Measurements from ENCODE around the gene PLEKHJ1. TPM values are rescaled to one million over a fixed set of nuclear protein-coding genes. Genes with fewer than 3 reads are reported as not detected.

Gene PLEKHJ1
- total RNA-seq, 1 experiment from 2014 or later = 78.6 TPM

DNA sequence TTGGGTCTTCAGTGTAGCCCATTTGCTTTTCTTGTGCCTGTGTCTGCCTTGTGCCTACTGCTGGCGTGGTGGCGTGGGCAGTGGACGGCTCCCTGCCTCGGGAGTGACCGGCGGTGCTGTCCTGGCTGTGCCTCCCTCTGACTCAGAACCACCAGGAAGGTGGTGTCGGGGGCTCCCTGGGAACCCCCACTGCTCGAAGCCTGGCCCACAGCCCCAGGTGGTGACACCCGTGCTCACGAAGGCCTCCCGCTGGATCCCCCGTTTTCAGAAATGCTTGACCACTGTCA lies 7.9 kb upstream of the PLEKHJ1 start:
- Histone ChIP-seq H3K27me3 (ENCODE audit: control insufficient read depth, insufficient read depth, low read length) (no peaks in the 10 kb centered on the region), H3K27ac (ENCODE audit: low read length) (no peak overlapping the region), H3K9me3 (ENCODE audit: control insufficient read depth, insufficient read depth, low read depth, low read length) (no peaks in the 10 kb centered on the region), H3K36me3 (ENCODE audit: control insufficient read depth, insufficient read depth, low read length) (no peaks in the 10 kb centered on the region), H3K4me3 (ENCODE audit: low read depth in 2 of 2, low read length in 2 of 2) (no peak overlapping the region), H3K4me1 (ENCODE audit: control insufficient read depth, insufficient read depth, low read length) (peaks cover 26% of the 10 kb centered on the region)
- DNase-seq (ENCODE audit: low read depth, low spot score) = no peak
- CTCF ChIA-PET = no interaction called here
- POLR2A ChIA-PET = no interaction called here
- no peak for TF ChIP-seq POLR2AphosphoS5 (IDR thresholded peaks at IDR 0.05; ENCODE audit: low read depth, low read length)
- TF ChIP-seq SIN3A (IDR thresholded peaks at IDR 0.05; ENCODE audit: borderline replicate concordance, insufficient read depth, low read depth, low read length) = no peak
- TF ChIP-seq REST (IDR thresholded peaks at IDR 0.05; ENCODE audit: insufficient read depth in 1 of 2, low read depth in 2 of 2, low read length in 1 of 2) = no peak
- no peak for TF ChIP-seq TCF7L2 (IDR thresholded peaks at IDR 0.05; ENCODE audit: low read depth, low read length)
- TF ChIP-seq, protein P1, sequence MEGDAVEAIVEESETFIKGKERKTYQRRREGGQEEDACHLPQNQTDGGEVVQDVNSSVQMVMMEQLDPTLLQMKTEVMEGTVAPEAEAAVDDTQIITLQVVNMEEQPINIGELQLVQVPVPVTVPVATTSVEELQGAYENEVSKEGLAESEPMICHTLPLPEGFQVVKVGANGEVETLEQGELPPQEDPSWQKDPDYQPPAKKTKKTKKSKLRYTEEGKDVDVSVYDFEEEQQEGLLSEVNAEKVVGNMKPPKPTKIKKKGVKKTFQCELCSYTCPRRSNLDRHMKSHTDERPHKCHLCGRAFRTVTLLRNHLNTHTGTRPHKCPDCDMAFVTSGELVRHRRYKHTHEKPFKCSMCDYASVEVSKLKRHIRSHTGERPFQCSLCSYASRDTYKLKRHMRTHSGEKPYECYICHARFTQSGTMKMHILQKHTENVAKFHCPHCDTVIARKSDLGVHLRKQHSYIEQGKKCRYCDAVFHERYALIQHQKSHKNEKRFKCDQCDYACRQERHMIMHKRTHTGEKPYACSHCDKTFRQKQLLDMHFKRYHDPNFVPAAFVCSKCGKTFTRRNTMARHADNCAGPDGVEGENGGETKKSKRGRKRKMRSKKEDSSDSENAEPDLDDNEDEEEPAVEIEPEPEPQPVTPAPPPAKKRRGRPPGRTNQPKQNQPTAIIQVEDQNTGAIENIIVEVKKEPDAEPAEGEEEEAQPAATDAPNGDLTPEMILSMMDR (IDR thresholded peaks at IDR 0.05) = no peak
- intact Hi-C loops (cut with micrococcal nuclease; ENCODE audit: unreplicated experiment) (no loop called here), in situ Hi-C loops (cut with HindIII; ENCODE audit: low pct_unique_long_range_greater_than_20kb, low sequenced_read_pairs) (no loop called here)
- ATAC-seq = no peak
- no TSS peak for BruUV-seq (replicated peaks)

DNA sequence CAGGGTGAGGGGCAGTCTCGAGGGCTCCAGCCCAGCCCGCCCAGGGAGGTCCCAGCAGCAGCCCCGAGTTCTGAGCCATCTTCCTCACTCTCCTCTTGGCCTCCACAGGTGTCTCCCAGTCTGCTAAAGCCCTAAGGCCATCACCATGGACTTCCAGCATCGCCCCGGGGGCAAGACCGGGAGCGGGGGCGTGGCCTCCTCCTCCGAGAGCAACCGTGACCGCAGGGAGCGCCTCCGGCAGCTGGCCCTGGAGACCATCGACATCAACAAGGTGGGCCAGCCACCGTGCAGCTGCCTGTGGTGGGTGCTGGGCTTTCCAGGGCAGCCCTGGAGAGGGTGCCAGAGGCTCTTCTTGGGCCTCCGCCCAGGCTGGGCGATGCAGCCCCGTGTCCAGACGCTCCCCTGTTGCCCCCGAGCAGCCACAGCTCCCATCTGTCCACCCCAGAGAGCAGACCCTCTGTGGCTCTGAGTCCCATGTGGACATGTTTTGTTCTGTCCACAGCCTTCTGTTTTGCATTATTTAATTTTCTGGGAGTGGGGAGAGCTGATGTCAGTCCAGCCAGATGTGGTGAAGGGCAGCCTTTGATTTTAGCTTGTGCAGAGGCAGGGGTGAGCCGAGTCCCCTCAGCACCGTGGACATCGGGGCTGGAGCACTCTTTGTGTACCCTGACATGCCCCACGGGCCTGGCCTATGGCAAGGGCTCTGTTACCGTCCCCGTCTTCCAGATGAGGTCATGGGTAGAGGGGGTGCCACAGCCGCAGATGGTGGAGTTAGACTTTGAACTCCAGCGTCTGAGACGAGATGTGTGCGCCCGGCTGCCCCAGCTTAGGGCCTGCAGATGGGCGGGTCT lies 7.4 kb upstream of the PLEKHJ1 start:
- TF ChIP-seq SIN3A (IDR thresholded peaks at IDR 0.05; ENCODE audit: borderline replicate concordance, insufficient read depth, low read depth, low read length) = no peak
- TF ChIP-seq POLR2AphosphoS5 (IDR thresholded peaks at IDR 0.05; ENCODE audit: low read depth, low read length) = no peak
- TF ChIP-seq TCF7L2 (IDR thresholded peaks at IDR 0.05; ENCODE audit: low read depth, low read length) = no peak
- TF ChIP-seq REST (IDR thresholded peaks at IDR 0.05; ENCODE audit: insufficient read depth in 1 of 2, low read depth in 2 of 2, low read length in 1 of 2) = no peak
- TF ChIP-seq, protein P1 (IDR thresholded peaks at IDR 0.05) = no peak
- DNase-seq (ENCODE audit: low read depth, low spot score) (no peak), ATAC-seq (no peak)
- intact Hi-C loops (cut with micrococcal nuclease; ENCODE audit: unreplicated experiment) = no loop called here
- Histone ChIP-seq H3K4me1 (ENCODE audit: control insufficient read depth, insufficient read depth, low read length) (peaks cover 26% of the 10 kb centered on the region), H3K4me3 (ENCODE audit: low read depth in 2 of 2, low read length in 2 of 2) (no peak overlapping the region), H3K36me3 (ENCODE audit: control insufficient read depth, insufficient read depth, low read length) (no peaks in the 10 kb centered on the region), H3K27me3 (ENCODE audit: control insufficient read depth, insufficient read depth, low read length) (no peaks in the 10 kb centered on the region), H3K27ac (ENCODE audit: low read length) (no peak overlapping the region), H3K9me3 (ENCODE audit: control insufficient read depth, insufficient read depth, low read depth, low read length) (no peaks in the 10 kb centered on the region)
- ChIA-PET POLR2A (no interaction called here), CTCF (no interaction called here)
- in situ Hi-C loops (cut with HindIII; ENCODE audit: low pct_unique_long_range_greater_than_20kb, low sequenced_read_pairs) = no loop called here
- BruUV-seq (replicated peaks) = no TSS peak
